HG03378 (cell line): ENCODE data around the gene CSAG1.
"Not testable (repeated sequence)": the region's sequence is repeated elsewhere in the genome, so short reads cannot be mapped to it uniquely, and the experiment has no call there.

ENCODE experiments used
- ATAC-seq: cut with Tn5 transposase; IDR thresholded peaks from one replicate; pipeline ENCODE4 v1.9.1; 2021; ENCODE audit warnings: mild to moderate bottlenecking, moderate library complexity; ENCODE audit not compliant: unreplicated experiment

Gene CSAG1, protein sequence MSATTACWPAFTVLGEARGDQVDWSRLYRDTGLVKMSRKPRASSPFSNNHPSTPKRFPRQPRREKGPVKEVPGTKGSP

DNA sequence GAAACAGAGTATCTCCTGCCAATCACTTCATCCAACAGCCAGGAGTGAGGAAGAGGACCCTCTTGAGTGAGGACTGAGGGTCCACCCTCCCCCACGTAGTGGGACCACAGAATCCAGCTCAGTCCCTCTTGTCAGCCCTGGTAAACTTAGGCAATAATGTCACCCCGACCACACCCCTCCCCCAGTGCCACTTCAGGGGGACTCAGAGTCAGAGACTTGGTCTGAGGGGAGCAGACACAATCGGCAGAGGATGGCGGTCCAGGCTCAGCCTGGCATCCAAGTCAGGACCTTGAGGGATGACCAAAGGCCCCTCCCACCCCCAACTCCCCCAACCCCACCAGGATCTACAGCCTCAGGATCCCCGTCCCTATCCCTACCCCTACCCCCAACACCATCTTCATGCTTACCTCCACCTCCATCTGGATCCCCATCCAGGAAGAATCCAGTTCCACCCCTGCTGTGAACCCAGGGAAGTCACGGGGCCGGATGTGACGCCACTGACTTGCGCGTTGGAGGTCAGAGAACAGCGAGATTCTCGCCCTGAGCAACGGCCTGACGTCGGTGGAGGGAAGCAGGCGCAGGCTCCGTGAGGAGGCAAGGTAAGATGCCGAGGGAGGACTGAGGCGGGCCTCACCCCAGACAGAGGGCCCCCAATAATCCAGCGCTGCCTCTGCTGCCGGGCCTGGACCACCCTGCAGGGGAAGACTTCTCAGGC, at the start of gene CSAG1, which contains the start of gene MAGEA12:
Gene CSAG1 (minus strand): TSS at position 461 of the 715 bp plus-strand sequence. CDS start 1,261 bp downstream, outside the sequence.
Gene MAGEA12 (plus strand): TSS at position 497 of the 715 bp plus-strand sequence. CDS start 2,405 bp downstream, outside the sequence.
- ATAC-seq: no peak

DNA sequence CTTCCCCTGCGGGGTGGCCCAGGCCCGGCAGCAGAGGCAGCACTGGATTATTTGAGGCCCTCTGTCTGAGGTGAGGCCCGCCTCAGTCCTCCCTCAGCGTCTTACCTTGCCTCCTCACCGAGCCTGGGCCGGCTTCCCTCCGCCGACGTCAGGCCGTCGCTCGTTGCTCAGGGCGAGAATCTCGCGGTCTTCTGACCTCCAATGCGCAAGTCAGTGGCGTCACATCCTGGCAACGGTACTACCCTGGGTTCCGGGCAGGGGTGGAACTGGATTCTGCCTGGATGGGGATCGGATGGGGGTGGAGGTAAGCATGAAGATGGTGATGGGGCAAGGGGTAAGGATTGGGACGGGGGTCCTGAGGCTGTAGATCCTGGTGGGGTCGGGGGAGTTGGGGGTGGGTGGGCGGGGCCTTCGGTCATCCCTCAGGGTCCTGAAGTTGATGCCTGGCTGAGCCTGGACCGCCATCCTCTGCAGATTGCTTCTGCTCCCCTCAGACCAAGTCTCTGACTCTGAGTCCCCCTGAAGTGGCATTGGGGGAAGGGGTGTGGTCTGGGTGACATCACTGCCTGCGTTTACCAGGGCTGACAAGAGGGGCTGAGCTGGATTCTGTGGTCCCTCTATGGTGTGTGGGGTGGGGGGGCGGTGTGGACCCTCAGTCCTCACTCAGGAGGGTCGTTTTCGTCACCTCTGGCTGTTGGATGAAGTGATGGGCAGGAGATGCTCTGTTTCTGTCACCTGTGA, 36.2 kb upstream of the CSAG1 start, which contains the start of gene MAGEA6:
Gene MAGEA6 (minus strand): TSS at position 141 of the 741 bp plus-strand sequence. CDS start 2,039 bp downstream, outside the sequence.
- not testable (repeated sequence) for ATAC-seq

DNA sequence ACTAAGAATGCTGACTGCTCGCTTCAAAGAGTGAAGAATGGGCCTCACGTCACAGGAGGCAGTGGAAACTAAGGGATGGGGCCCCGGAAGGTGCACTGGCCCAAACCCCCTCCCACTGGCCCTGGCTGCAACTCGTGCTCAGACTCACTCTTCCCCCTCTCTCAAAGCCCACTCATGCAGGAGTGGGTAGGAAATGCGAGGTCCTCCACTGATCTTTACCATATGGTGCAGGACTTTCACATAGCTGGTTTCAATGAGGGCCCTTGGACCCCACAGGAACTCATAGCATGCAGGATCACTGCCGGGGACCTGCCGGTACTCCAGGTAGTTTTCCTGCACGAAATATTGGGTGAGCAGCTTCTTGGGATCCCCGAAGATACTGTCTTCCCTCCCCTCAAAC, 33.0 kb upstream of the CSAG1 start:
- ATAC-seq: not testable (repeated sequence)

DNA sequence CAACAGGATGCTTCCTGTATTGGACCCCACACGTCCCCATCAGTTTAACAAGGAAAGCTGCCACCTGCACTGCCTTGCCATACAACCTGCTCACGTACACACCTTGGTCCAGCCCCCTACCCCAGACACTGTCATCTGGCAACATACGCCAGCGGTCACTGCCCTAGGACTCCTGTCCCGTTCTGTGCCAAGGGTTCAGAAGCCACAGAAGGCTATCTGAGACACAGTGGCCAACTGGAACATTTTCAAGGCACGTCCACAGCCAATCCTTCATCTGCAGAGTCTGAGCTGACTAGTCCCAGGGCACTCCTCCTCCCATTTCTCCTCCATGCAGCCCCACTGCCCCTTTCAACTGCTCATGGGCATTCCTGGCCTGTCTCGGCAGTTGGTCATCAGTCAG, 28.1 kb upstream of the CSAG1 start:
- ATAC-seq: not testable (repeated sequence)

DNA sequence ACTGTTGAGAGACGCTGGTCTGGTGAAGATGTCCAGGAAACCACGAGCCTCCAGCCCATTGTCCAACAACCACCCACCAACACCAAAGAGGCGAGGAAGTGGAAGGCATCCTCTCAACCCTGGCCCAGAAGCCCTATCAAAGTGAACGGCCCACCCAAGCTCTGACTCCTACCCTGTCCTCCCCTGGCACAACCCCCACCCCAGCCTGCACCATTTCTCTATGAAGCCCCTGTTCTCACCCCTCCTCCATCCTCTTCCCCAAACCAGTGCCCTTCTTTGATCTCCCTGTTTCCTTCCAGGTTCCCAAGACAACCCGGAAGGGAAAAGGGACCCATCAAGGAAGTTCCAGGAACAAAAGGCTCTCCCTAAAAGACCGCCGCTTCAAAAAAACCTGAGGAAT, 26.0 kb upstream of the CSAG1 start:
- ATAC-seq: not testable (repeated sequence)

DNA sequence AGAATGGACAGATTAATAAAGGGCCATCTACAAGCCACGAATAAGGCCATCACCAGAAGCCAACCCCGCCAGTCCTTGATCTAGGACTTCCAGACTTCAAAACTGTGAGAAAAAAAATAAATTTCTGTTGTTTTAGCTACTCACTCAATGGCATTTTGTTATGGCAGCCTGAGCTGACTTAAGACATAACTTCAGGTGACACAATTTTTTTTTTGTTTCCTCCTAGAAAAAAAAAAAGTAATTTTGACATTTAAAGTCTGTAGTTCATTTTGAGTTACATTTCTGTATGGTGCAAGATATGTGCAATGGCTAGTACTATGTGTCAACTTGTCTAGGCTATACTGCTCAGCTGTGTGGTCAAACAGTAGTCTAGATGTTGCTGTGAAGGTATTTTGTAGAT, 25.4 kb upstream of the CSAG1 start, which contains the start of gene CSAG3:
Gene CSAG3 (plus strand): TSS at position 301 of the 400 bp plus-strand sequence.
- not testable (repeated sequence) for ATAC-seq

DNA sequence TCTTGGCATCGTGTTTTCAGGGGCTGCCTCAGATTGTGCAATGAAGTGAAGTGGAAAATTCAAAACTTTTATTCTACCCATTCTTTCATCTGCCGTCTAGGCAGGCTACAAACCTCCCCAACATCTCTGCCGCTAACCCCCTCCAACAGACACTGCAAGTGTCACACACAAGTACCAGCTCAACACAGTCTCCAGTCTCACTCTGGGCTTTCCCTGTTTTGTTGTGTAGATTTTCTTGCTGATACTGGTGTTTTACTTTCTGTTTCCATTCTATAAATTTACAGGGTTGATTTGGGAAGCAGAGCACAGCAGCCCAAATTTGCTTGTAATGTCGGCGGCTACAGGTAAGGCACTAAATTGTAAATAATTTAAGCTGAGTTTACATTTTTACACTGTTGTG, 21.4 kb upstream of the CSAG1 start:
- not testable (repeated sequence) for ATAC-seq

DNA sequence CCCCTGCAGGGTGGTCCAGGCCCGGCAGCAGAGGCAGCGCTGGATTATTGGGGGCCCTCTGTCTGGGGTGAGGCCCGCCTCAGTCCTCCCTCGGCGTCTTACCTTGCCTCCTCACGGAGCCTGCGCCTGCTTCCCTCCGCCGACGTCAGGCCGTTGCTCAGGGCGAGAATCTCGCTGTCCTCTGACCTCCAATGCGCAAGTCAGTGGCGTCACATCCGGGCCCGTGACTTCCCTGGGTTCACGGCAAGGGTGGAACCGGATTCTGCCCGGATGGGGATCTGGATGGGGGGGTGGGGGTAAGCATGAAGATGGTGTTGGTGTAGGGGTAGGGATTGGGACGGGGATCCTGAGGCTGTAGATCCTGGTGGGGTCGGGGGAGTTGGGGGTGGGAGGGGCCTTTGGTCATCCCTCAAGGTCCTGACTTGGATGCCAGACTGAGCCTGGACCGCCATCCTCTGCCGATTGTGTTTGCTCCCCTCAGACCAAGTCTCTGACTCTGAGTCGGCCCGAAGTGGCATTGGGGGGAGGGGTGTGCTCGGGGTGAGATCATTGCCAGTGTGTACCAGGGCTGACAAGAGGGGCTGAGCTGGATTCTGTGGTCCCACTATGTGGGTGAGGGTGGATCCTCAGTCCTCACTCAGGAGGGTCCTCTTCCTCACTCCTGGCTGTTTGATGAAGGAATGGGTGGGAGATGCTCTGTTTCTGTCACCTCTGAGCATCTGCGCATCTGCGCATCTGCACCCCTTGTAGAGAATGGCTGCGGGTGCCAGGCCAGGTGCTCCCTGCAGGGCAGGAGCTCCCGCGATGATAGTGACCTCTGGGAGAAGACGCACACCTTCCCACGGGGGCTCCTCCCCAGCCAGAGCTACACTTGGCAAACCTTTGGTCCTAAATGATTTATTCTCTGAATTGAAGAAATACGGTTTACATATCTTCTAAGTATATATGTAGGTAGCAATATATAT, 20.4 kb upstream of the CSAG1 start, which contains the start of gene MAGEA2:
Gene MAGEA2 (minus strand): TSS at position 157 of the 965 bp plus-strand sequence. CDS start 2,479 bp downstream, outside the sequence.
- not testable (repeated sequence) for ATAC-seq

DNA sequence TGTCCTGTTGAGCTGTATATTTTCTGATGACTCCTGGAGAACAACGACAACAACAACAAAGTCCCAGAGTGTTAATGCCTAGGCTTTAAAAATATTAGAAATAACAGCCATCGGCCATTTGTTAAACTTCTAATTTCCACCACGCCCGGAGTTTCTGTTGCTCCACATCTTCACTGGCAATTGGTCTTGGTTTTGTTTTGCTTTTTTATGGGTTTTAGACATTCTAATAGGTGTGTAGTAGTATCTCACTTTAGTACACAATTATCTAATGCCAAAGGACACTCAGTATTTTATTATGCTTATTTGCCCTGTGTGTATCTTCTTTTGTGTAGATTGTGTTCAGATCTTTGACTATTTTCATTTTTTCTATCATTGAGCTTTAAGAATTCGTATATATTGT, 5.0 kb upstream of the CSAG1 start:
- no peak for ATAC-seq

DNA sequence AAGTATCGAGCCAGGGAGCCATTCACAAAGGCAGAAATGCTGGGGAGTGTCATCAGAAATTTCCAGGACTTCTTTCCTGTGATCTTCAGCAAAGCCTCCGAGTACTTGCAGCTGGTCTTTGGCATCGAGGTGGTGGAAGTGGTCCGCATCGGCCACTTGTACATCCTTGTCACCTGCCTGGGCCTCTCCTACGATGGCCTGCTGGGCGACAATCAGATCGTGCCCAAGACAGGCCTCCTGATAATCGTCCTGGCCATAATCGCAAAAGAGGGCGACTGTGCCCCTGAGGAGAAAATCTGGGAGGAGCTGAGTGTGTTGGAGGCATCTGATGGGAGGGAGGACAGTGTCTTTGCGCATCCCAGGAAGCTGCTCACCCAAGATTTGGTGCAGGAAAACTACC, 3.0 kb upstream of the CSAG1 start:
- ATAC-seq: not testable (repeated sequence)

DNA sequence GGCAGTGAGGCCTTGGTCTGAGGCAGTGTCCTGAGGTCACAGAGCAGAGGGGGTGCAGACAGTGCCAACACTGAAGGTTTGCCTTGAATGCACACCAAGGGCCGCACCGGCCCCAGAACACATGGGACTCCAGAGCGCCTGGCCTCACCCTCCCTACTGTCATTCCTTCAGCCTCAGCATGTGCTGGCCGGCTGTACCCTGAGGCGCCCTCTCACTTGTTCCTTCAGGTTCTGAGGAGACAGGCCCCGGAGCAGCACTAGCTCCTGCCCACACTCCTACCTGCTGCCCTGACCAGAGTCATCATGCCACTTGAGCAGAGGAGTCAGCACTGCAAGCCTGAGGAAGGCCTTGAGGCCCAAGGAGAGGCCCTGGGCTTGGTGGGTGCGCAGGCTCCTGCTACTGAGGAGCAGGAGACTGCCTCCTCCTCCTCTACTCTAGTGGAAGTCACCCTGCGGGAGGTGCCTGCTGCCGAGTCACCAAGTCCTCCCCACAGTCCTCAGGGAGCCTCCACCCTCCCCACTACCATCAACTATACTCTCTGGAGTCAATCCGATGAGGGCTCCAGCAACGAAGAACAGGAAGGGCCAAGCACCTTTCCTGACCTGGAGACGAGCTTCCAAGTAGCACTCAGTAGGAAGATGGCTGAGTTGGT, 2.5 kb upstream of the CSAG1 start:
- ATAC-seq: no peak

DNA sequence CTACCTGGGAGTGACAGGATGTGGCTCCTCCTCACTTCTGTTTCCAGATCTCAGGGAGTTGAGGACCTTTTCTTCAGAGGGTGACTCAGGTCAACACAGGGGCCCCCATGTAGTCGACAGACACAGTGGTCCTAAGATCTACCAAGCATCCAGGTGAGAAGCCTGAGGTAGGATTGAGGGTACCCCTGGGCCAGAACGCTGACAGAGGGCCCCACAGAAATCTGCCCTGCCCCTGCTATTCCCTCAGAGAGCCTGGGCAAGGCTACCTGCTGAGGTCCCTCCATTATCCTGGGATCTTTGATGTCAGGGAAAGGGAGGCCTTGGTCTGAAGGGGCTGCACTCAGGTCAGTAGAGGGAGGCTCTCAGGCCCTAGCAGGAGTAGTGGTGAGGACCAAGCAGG, 1.6 kb upstream of the CSAG1 start:
- ATAC-seq: no peak

DNA sequence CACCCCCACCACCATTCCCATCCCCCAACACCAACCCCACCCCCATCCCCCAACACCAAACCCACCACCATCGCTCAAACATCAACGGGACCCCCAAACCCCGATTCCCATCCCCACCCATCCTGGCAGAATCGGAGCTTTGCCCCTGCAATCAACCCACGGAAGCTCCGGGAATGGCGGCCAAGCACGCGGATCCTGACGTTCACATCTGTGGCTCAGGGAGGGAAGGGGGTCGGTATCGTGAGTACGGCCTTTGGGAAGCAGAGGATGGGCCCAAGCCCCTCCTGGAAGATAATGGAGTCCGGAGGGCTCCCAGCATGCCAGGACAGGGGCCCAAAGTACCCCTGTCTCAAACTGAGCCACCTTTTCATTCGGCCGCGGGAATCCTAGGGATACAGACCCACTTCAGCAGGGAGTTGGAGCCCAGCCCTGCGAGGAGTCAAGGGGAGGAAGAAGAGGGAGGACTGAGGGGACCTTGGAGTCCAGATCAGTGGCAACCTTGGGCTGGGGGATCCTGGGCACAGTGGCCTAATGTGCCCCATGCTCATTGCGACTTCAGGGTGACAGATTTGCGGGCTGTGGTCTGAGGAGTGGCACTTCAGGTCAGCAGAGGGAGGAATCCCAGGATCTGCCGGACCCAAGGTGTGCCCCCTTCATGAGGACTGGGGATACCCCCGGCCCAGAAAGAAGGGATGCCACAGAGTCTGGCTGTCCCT, 780 bp upstream of the CSAG1 start:
- ATAC-seq: not testable (repeated sequence)

DNA sequence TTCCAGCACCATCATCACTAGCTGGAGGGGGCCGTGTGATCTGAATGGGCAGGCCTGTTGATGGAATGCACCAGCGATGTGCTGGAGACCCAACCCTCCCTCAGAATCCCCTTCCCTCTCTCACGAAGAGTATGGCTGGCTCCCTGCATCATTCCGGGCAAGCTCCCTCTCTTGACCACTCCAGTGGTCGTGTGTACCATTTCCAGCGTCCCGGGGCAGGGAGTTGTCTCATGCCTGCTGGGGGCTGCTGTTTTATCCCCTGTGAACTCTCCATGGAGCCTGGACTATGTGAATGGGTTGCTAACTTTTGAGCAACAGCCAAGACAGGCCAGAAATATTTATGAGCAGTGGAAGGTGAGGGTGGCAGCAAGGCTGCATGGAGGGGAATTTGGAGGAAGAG, 8.1 kb downstream of the CSAG1 start:
- ATAC-seq: no peak

DNA sequence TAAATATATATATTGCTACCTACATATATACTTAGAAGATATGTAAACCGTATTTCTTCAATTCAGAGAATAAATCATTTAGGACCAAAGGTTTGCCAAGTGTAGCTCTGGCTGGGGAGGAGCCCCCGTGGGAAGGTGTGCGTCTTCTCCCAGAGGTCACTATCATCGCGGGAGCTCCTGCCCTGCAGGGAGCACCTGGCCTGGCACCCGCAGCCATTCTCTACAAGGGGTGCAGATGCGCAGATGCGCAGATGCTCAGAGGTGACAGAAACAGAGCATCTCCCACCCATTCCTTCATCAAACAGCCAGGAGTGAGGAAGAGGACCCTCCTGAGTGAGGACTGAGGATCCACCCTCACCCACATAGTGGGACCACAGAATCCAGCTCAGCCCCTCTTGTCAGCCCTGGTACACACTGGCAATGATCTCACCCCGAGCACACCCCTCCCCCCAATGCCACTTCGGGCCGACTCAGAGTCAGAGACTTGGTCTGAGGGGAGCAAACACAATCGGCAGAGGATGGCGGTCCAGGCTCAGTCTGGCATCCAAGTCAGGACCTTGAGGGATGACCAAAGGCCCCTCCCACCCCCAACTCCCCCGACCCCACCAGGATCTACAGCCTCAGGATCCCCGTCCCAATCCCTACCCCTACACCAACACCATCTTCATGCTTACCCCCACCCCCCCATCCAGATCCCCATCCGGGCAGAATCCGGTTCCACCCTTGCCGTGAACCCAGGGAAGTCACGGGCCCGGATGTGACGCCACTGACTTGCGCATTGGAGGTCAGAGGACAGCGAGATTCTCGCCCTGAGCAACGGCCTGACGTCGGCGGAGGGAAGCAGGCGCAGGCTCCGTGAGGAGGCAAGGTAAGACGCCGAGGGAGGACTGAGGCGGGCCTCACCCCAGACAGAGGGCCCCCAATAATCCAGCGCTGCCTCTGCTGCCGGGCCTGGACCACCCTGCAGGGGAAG, 19.4 kb downstream of the CSAG1 start, which contains the start of gene MAGEA2B:
Gene MAGEA2B (plus strand): TSS at position 814 of the 973 bp plus-strand sequence. CDS start 2,479 bp downstream, outside the sequence.
- ATAC-seq: not testable (repeated sequence)

DNA sequence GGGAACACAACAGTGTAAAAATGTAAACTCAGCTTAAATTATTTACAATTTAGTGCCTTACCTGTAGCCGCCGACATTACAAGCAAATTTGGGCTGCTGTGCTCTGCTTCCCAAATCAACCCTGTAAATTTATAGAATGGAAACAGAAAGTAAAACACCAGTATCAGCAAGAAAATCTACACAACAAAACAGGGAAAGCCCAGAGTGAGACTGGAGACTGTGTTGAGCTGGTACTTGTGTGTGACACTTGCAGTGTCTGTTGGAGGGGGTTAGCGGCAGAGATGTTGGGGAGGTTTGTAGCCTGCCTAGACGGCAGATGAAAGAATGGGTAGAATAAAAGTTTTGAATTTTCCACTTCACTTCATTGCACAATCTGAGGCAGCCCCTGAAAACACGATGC, 20.3 kb downstream of the CSAG1 start:
- not testable (repeated sequence) for ATAC-seq

DNA sequence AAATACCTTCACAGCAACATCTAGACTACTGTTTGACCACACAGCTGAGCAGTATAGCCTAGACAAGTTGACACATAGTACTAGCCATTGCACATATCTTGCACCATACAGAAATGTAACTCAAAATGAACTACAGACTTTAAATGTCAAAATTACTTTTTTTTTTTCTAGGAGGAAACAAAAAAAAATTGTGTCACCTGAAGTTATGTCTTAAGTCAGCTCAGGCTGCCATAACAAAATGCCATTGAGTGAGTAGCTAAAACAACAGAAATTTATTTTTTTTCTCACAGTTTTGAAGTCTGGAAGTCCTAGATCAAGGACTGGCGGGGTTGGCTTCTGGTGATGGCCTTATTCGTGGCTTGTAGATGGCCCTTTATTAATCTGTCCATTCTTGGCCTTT, 24.3 kb downstream of the CSAG1 start, which contains the start of gene CSAG2:
Gene CSAG2 (minus strand): TSS at position 101 of the 400 bp plus-strand sequence. CDS start 161 bp downstream, outside the sequence.
- not testable (repeated sequence) for ATAC-seq

DNA sequence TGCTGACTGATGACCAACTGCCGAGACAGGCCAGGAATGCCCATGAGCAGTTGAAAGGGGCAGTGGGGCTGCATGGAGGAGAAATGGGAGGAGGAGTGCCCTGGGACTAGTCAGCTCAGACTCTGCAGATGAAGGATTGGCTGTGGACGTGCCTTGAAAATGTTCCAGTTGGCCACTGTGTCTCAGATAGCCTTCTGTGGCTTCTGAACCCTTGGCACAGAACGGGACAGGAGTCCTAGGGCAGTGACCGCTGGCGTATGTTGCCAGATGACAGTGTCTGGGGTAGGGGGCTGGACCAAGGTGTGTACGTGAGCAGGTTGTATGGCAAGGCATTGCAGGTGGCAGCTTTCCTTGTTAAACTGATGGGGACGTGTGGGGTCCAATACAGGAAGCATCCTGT, 27.0 kb downstream of the CSAG1 start:
- not testable (repeated sequence) for ATAC-seq
